AG04449 (cell line): ENCODE results near the gene UGT1A10.
"Not testable (repeated sequence)": the region's sequence is repeated elsewhere in the genome, so short reads cannot be mapped to it uniquely, and the experiment has no call there.

Source experiments
- CTCF ChIA-PET: fragments of 350-600 bp; formaldehyde crosslinking; extraction: SDS; loops from one replicate; lab custom pipeline; 2021; ENCODE audit warnings: antibody characterized with exemption; lab: Yijun Ruan, JAX
- POLR2A ChIA-PET: fragments of 400-600, 350-600 bp; formaldehyde crosslinking; extraction: SDS; loops from one replicate; lab custom pipeline; 2020; ENCODE audit warnings: antibody characterized with exemption, inconsistent platforms; lab: Yijun Ruan, JAX
- DNase-seq: peaks from one replicate; pipeline ENCODE4 v3.0.0-alpha.2; 2010; ENCODE audit warnings: low read depth, low spot score
- H3K4me3 ChIP-seq: 2 replicates; pipeline ENCODE4 v1.5.1; 2011; ENCODE audit warnings: low read depth, mild to moderate bottlenecking, control low read depth, low read length
- TF ChIP-seq, protein P1 (sequence below): IDR thresholded peaks from one replicate; pipeline ENCODE4 v1.5.1; 2011; ENCODE audit warnings: mild to moderate bottlenecking, moderate library complexity, low read length, control low read depth, inconsistent platforms; ENCODE audit not compliant: insufficient read depth; ENCODE audit errors: missing control alignments

The UGT1A10 gene

DNA sequence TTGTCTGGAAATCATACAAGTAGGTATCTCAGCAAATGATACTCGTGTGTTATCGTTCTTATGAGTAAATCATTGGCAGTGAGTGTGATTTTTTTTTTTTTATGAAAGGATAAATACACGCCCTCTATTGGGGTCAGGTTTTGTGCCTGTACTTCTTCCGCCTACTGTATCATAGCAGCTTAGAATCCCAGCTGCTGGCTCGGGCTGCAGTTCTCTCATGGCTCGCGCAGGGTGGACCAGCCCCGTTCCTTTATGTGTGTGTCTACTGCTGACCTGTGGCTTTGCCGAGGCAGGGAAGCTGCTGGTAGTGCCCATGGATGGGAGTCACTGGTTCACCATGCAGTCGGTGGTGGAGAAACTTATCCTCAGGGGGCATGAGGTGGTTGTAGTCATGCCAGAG lies at the start of gene UGT1A10:
Gene UGT1A10, plus strand, starts transcription at position 143 of the 400 bp plus-strand sequence. Its CDS starts 75 bp downstream, at position 218.
- CTCF ChIA-PET, POLR2A ChIA-PET, H3K4me3 ChIP-seq, DNase-seq: not testable (repeated sequence)

DNA sequence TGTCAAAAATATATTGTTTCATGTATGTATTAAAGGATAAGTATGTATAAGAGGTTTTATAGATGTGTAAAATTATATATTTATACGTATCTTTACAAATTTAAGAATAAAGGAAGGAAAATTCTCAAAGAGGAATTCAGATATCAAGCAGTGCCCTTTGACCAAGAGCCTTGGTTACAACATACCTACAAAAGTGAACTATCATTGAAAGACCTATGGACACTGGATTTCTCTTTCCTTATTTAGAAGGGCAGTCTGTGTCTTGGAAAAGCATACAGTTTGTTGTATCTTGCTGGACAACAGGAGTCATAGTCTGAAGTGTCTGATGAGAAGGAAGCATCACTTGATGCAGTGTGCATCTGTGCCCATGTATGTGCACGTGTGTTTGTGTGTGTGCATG lies 47.8 kb upstream of the UGT1A10 start:
- H3K4me3 ChIP-seq: no peak overlapping the region
- ChIA-PET POLR2A (no interaction called here), CTCF (no interaction called here)
- no peak for DNase-seq
- TF ChIP-seq, protein P1, sequence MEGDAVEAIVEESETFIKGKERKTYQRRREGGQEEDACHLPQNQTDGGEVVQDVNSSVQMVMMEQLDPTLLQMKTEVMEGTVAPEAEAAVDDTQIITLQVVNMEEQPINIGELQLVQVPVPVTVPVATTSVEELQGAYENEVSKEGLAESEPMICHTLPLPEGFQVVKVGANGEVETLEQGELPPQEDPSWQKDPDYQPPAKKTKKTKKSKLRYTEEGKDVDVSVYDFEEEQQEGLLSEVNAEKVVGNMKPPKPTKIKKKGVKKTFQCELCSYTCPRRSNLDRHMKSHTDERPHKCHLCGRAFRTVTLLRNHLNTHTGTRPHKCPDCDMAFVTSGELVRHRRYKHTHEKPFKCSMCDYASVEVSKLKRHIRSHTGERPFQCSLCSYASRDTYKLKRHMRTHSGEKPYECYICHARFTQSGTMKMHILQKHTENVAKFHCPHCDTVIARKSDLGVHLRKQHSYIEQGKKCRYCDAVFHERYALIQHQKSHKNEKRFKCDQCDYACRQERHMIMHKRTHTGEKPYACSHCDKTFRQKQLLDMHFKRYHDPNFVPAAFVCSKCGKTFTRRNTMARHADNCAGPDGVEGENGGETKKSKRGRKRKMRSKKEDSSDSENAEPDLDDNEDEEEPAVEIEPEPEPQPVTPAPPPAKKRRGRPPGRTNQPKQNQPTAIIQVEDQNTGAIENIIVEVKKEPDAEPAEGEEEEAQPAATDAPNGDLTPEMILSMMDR: no peak

DNA sequence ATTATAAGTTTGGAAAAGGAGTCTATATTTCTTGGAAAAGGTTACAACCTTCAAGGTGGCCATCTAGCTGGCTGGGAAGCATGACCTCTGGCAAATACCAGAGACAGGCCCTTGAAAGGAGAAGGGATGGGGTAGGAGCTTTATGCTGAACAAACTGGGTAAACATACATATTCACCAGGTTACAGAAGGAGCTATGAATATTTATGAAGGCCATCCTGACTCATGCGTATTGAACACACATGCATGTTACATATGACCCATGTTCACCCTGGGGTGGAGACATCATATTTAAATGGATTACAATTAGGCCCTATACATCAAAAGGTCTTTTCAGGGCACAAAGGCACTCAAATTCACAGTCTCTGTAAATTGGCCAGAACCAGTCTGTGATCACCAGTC lies 43.5 kb upstream of the UGT1A10 start:
- POLR2A ChIA-PET, CTCF ChIA-PET, DNase-seq, H3K4me3 ChIP-seq: not testable (repeated sequence)

- CTCF ChIA-PET: no interaction called here
- H3K4me3 ChIP-seq: no peak overlapping the region
- no peak for DNase-seq
- TF ChIP-seq, protein P1: no peak
- POLR2A ChIA-PET: no interaction called here
Observed at GRCh38 chr2:233593201-233593600, 43.0 kb upstream of the UGT1A10 start.

GRCh38 chr2:233597522-233597921 lies 38.7 kb upstream of the UGT1A10 start:
- ChIA-PET CTCF (no interaction called here), POLR2A (no interaction called here)
- no peak for DNase-seq
- TF ChIP-seq, protein P1: no peak
- no peak overlapping the region for H3K4me3 ChIP-seq

DNA sequence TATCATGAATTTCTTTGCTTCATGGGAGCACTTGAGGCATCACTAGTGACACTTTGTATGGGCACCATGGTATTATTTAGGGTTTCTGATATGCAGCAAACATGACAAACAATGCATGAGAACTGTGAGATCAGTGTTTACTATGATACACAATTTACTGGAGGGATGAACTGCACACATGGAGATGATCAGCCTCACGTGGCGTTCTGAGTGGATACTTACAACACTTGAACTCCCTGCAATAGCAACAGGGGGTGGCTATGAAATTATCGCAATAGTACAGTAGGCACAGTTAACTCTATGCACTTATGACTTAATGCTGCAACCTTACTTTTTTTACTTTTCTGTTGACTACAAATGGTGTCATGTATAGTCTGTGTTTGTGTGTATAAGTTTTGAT lies 37.3 kb upstream of the UGT1A10 start:
- POLR2A ChIA-PET: no interaction called here
- TF ChIP-seq, protein P1: no peak
- no peak overlapping the region for H3K4me3 ChIP-seq
- DNase-seq: no peak
- CTCF ChIA-PET: no interaction called here

DNA sequence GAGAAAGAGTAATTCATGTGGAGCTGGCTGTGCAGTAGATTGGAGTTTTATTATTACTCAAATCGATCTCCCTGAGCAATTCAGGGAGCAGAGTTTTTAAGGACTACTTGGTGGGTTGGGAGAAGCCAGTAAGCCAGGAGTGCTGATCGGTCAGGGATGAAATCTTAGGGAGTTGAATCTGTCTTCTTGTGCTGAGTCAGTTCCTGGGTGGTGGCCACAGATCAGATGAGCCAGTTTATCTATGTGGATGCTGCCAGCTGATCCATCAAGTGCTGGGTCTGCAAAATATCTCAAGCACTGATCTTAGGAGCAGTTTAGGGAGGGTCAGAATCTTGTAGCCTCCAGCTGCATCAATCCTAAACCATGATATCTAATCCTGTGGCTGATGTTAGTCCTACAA lies 35.9 kb upstream of the UGT1A10 start:
- ChIA-PET CTCF (no interaction called here), POLR2A (no interaction called here)
- no peak overlapping the region for H3K4me3 ChIP-seq
- no peak for DNase-seq
- TF ChIP-seq, protein P1: no peak

- no peak overlapping the region for H3K4me3 ChIP-seq
- ChIA-PET CTCF (interaction anchor here (1.1 kb wide), 1 partner anchor 17 kb away, joined by 3 read pairs; no protein-coding TSS in a partner anchor), POLR2A (no interaction called here)
- no peak for DNase-seq
- TF ChIP-seq, protein P1: no peak
Observed at GRCh38 chr2:233602076-233602475, 34.2 kb upstream of the UGT1A10 start.
